NCI-H524 treated with DMSO at 0.1 percent for 48 hours (cell line): ENCODE measurements around the gene GPBAR1.

Source experiments
- DNase-seq: peaks from one replicate; lab custom pipeline; 2025; lab: John Stamatoyannopoulos, UW

Gene GPBAR1

GRCh38 chr2:218244665-218245064 is 16.1 kb upstream of the GPBAR1 start:
- DNase-seq, result no peak

GRCh38 chr2:218245214-218245613 is 15.6 kb upstream of the GPBAR1 start:
- DNase-seq, result no peak

- DNase-seq, result no peak
Measured at GRCh38 chr2:218249691-218250090, 11.1 kb upstream of the GPBAR1 start.

- DNase-seq, result no peak
Measured at GRCh38 chr2:218252509-218253231, 8.1 kb upstream of the GPBAR1 start.

- no peak for DNase-seq
Measured at GRCh38 chr2:218253232-218253625, 7.6 kb upstream of the GPBAR1 start.

- no peak for DNase-seq
Measured at GRCh38 chr2:218255446-218255845, 5.4 kb upstream of the GPBAR1 start.

GRCh38 chr2:218256612-218257350 is 4.0 kb upstream of the GPBAR1 start:
- no peak for DNase-seq

GRCh38 chr2:218257390-218257981 is 3.3 kb upstream of the GPBAR1 start:
- DNase-seq, result no peak

GRCh38 chr2:218259099-218259961 is 1.5 kb upstream of the GPBAR1 start:
- DNase-seq, result no peak

GRCh38 chr2:218260166-218260565 is 649 bp upstream of the GPBAR1 start:
- DNase-seq, result no peak

GRCh38 chr2:218261423-218262236 is 815 bp downstream of the GPBAR1 start:
- no peak for DNase-seq

- DNase-seq, result no peak
Measured at GRCh38 chr2:218262237-218262600, 1.4 kb downstream of the GPBAR1 start.

GRCh38 chr2:218262631-218263586 is 2.1 kb downstream of the GPBAR1 start:
- no peak for DNase-seq

- no peak for DNase-seq
Measured at GRCh38 chr2:218263817-218264641, 3.2 kb downstream of the GPBAR1 start.

- DNase-seq, result no peak
Measured at GRCh38 chr2:218264773-218265561, 4.2 kb downstream of the GPBAR1 start.

GRCh38 chr2:218265626-218266025 is 4.8 kb downstream of the GPBAR1 start:
- DNase-seq, result no peak

- no peak for DNase-seq
Measured at GRCh38 chr2:218266316-218266979, 5.6 kb downstream of the GPBAR1 start.

GRCh38 chr2:218267259-218267658 is 6.4 kb downstream of the GPBAR1 start:
- no peak for DNase-seq
